ENCODE results near the gene CDC42EP2. TPM values are rescaled to one million over a fixed set of nuclear protein-coding genes. Genes with fewer than 3 reads are reported as not detected.

CDC42EP2 gene
- polyA plus RNA-seq, 1 of the 3 experiments (the other 2 are of a cell fraction): 8.1 TPM

- peaks cover 14 to 46% of the 10 kb centered on the region in 2 experiments; a peak in 2 of 4 replicates for H3K4me1 ChIP-seq (ENCODE audit: control insufficient read depth in 1 of 2, insufficient read depth in 2 of 2, low read depth in 1 of 2, low read length in 1 of 2)
- no peak for DNase-seq
- no peaks in the 10 kb centered on the region for H3K9me2 ChIP-seq
- no peak overlapping the region for H3K4me3 ChIP-seq (ENCODE audit: low read depth in 2 of 2, low read length in 1 of 2)
- ChIA-PET CTCF (interaction anchor here (3.7 to 37.6 kb wide), 2 partner anchors 20 to 27 kb away, joined by 18 to 1118 read pairs; partner anchors contain the start of genes CDC42EP2 and DPF2), POLR2A (interaction anchor here (0.7 kb wide), 1 partner anchor 129 kb away, joined by 3 read pairs; no protein-coding TSS in a partner anchor)
- H3K79me2 ChIP-seq (ENCODE audit: insufficient read depth): no peaks in the 10 kb centered on the region
- TF ChIP-seq YY1 (IDR thresholded peaks at IDR 0.05; ENCODE audit: low read depth) (no peak), RCOR1 (IDR thresholded peaks at IDR 0.05; ENCODE audit: low read length) (no peak), RFX5 (IDR thresholded peaks at IDR 0.05; ENCODE audit: low read length) (no peak), MXI1 (IDR thresholded peaks at IDR 0.05; ENCODE audit: low read depth, low read length) (no peak), USF1 (IDR thresholded peaks at IDR 0.05; ENCODE audit: borderline replicate concordance, low read depth) (no peak), EP300 (IDR thresholded peaks at IDR 0.05; ENCODE audit: borderline replicate concordance in 1 of 2, low read depth in 1 of 2, low read length in 1 of 2) (no peak), CHD2 (IDR thresholded peaks at IDR 0.05; ENCODE audit: low read length, partially characterized antibody) (no peak)
- no peak overlapping the region for H3K9ac ChIP-seq
- no peaks in the 10 kb centered on the region for H3F3A ChIP-seq (replicated peaks; ENCODE audit: insufficient read depth)
- no peaks in the 10 kb centered on the region for H4K20me1 ChIP-seq (ENCODE audit: insufficient read depth)
- H3K27me3 ChIP-seq (ENCODE audit: insufficient read depth): no peaks in the 10 kb centered on the region
- WGBS (ENCODE audit: low lambda C conversion rate): 96% methylated on average over 11 of the region's 11 CpGs
- H3K4me2 ChIP-seq: no peak overlapping the region
- no peak overlapping the region for H3K27ac ChIP-seq (ENCODE audit: low read depth in 2 of 2, low read length in 1 of 2)
- no peaks in the 10 kb centered on the region for H3K9me3 ChIP-seq
- peaks cover 19 to 36% of the 10 kb centered on the region in 2 experiments for H3K36me3 ChIP-seq (replicated peaks in 1 of 2; ENCODE audit: control insufficient read depth in 1 of 2, insufficient read depth in 2 of 2, low read length in 1 of 2)
- no peak overlapping the region for H2AFZ ChIP-seq (ENCODE audit: low read depth)
These were observed 19.7 kb upstream of the CDC42EP2 start for GRCh38 chr11:65295001-65295400.

- H3K4me1 ChIP-seq (ENCODE audit: control insufficient read depth in 1 of 2, insufficient read depth in 2 of 2, low read depth in 1 of 2, low read length in 1 of 2): peaks cover 10 to 44% of the 10 kb centered on the region in 2 experiments; a peak in 2 of 4 replicates
- no peak for TF ChIP-seq REST (IDR thresholded peaks at IDR 0.05; ENCODE audit: low read depth, low read length)
- TF ChIP-seq CHD2 (IDR thresholded peaks at IDR 0.05; ENCODE audit: low read length, partially characterized antibody): no peak
- no peak for TF ChIP-seq MXI1 (IDR thresholded peaks at IDR 0.05; ENCODE audit: low read depth, low read length)
- no peak for TF ChIP-seq GABPA (IDR thresholded peaks at IDR 0.05; ENCODE audit: low read depth)
- no peak for TF ChIP-seq USF2 (IDR thresholded peaks at IDR 0.05; ENCODE audit: borderline replicate concordance, low read depth, low read length)
- TF ChIP-seq YY1 (IDR thresholded peaks at IDR 0.05; ENCODE audit: low read depth): no peak
- TF ChIP-seq GATA2 (CRISPR knock-in tag; IDR thresholded peaks at IDR 0.05): no peak
- TF ChIP-seq RAD21 (IDR thresholded peaks at IDR 0.05; ENCODE audit: low read length): no peak
- H3K27ac ChIP-seq (ENCODE audit: low read depth in 2 of 2, low read length in 1 of 2): no peak overlapping the region; a peak in 1 of 4 replicates
- H3K9ac ChIP-seq: no peak overlapping the region
- DNase-seq: no peak
- no peaks in the 10 kb centered on the region for H3K9me3 ChIP-seq
- peaks cover 18 to 32% of the 10 kb centered on the region in 2 experiments for H3K36me3 ChIP-seq (replicated peaks in 1 of 2; ENCODE audit: control insufficient read depth in 1 of 2, insufficient read depth in 2 of 2, low read length in 1 of 2)
- no peaks in the 10 kb centered on the region for H3K27me3 ChIP-seq (ENCODE audit: insufficient read depth)
- no peaks in the 10 kb centered on the region for H3K9me2 ChIP-seq
- ChIA-PET CTCF (interaction anchor here (1.1 to 37.6 kb wide), 4 partner anchors 21 to 91 kb away, joined by 3 to 1118 read pairs (median 11); partner anchors contain the start of genes CDC42EP2 and DPF2), POLR2A (interaction anchor here (0.7 kb wide), 1 partner anchor 184 kb away, joined by 3 read pairs; the partner anchor contains the start of gene TM7SF2)
- H3F3A ChIP-seq (replicated peaks; ENCODE audit: insufficient read depth): no peaks in the 10 kb centered on the region
- H2AFZ ChIP-seq (ENCODE audit: low read depth): no peak overlapping the region
- WGBS (ENCODE audit: low lambda C conversion rate): 85% methylated on average over 9 of the region's 11 CpGs
- H3K4me2 ChIP-seq: no peak overlapping the region
- no peaks in the 10 kb centered on the region for H3K79me2 ChIP-seq (ENCODE audit: insufficient read depth)
- H3K4me3 ChIP-seq (ENCODE audit: low read depth in 2 of 2, low read length in 1 of 2): no peak overlapping the region
- H4K20me1 ChIP-seq (ENCODE audit: insufficient read depth): no peaks in the 10 kb centered on the region
These were observed 18.9 kb upstream of the CDC42EP2 start for GRCh38 chr11:65295571-65296341.
